Brain microvascular endothelial cell (primary cell): ENCODE data around the gene NCOA5.

Experiments
- DNase-seq: peaks from one replicate; pipeline ENCODE4 v3.0.0-alpha.2; 2020
- H3K27ac ChIP-seq: fragments of 250-450 bp; sonication (Bioruptor Pico); 2 replicates; pipeline ENCODE4 v1.5.1; 2020; ENCODE audit warnings: mild to moderate bottlenecking, moderate library complexity
- H3K27me3 ChIP-seq: fragments of 250-450 bp; sonication (Bioruptor Pico); replicated peaks from 2 replicates; pipeline ENCODE4 v1.5.1; 2020; ENCODE audit warnings: mild to moderate bottlenecking
- H3K36me3 ChIP-seq: fragments of 250-450 bp; sonication (Bioruptor Pico); replicated peaks from 2 replicates; pipeline ENCODE4 v1.5.1; 2020; ENCODE audit warnings: mild to moderate bottlenecking
- H3K4me3 ChIP-seq: 2 replicates; pipeline ENCODE4 v1.5.1; 2011; ENCODE audit warnings: low read depth, mild to moderate bottlenecking, control low read depth, low read length, moderate library complexity
- in situ Hi-C: cut with HindIII; loops from 2 replicates; pipeline ENCODE4 v1.10.0; 2017; ENCODE audit warnings: low sequenced_read_pairs, low pct_ligation_motif_present
- TF ChIP-seq, protein P1 (sequence below): IDR thresholded peaks from 2 replicates; pipeline ENCODE4 v1.5.1; 2011; ENCODE audit warnings: low read depth, mild to moderate bottlenecking, moderate library complexity, low read length, control low read depth, inconsistent platforms; ENCODE audit errors: missing control alignments

Gene NCOA5

DNA sequence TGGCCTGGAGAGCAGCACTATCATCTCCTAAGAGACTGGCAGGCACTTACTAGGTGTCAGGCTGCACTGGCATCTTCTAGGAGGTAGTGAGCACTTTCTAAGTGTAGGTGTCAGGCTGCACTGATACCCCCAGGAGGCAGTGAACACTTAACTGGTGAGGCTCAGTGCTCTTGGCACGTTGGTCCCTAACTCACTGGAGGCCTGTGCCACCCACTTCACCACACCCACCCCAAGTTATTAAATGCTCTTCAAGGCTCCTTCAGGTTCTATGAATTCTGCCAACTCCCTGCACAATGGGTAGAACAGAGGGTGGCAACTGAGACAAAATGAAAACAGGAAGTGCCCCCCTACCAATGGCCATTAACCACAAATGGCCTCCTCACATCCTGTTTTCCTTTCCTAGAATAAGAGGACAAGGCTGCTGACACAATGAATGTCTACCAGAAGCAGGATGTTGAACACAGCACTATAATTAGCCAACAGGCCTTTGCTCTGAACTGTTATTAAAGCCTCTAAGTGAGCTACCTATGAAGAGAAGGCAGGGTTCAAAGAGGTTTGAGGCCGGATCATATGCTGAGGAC is 29.4 kb downstream of the NCOA5 start:
- no peak for DNase-seq
- TF ChIP-seq, protein P1, sequence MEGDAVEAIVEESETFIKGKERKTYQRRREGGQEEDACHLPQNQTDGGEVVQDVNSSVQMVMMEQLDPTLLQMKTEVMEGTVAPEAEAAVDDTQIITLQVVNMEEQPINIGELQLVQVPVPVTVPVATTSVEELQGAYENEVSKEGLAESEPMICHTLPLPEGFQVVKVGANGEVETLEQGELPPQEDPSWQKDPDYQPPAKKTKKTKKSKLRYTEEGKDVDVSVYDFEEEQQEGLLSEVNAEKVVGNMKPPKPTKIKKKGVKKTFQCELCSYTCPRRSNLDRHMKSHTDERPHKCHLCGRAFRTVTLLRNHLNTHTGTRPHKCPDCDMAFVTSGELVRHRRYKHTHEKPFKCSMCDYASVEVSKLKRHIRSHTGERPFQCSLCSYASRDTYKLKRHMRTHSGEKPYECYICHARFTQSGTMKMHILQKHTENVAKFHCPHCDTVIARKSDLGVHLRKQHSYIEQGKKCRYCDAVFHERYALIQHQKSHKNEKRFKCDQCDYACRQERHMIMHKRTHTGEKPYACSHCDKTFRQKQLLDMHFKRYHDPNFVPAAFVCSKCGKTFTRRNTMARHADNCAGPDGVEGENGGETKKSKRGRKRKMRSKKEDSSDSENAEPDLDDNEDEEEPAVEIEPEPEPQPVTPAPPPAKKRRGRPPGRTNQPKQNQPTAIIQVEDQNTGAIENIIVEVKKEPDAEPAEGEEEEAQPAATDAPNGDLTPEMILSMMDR: no peak
- in situ Hi-C loops: no loop called here

GRCh38 chr20:46058599-46059281 is 31.0 kb downstream of the NCOA5 start:
- in situ Hi-C loops: no loop called here
- Histone ChIP-seq H3K4me3 (peak overlapping the region; percentile 39), H3K27ac (no peak overlapping the region), H3K36me3 (peaks cover 24% of the 10 kb centered on the region), H3K27me3 (peaks cover 11% of the 10 kb centered on the region)
- DNase-seq: no peak
- TF ChIP-seq, protein P1: no peak

More for the DNA sequence above, 29.4 kb downstream of the NCOA5 start:
- H3K4me3 ChIP-seq: no peak overlapping the region
- no peak overlapping the region for H3K27ac ChIP-seq
- H3K27me3 ChIP-seq: peaks cover 11% of the 10 kb centered on the region
- peaks cover 40% of the 10 kb centered on the region for H3K36me3 ChIP-seq

GRCh38 chr20:46057856-46058598 is 31.7 kb downstream of the NCOA5 start:
- TF ChIP-seq, protein P1: peak; percentile 66
- in situ Hi-C loops: no loop called here
- peak; percentile 34 for DNase-seq
- H3K4me3 ChIP-seq: peak overlapping the region; percentile 39
- H3K36me3 ChIP-seq: peaks cover 21% of the 10 kb centered on the region
- no peak overlapping the region for H3K27ac ChIP-seq
- H3K27me3 ChIP-seq: peaks cover 11% of the 10 kb centered on the region

GRCh38 chr20:46056970-46057855 is 32.5 kb downstream of the NCOA5 start:
- Histone ChIP-seq H3K27me3 (peaks cover 11% of the 10 kb centered on the region), H3K4me3 (no peak overlapping the region), H3K36me3 (peaks cover 13% of the 10 kb centered on the region), H3K27ac (no peak overlapping the region)
- in situ Hi-C loops: no loop called here
- no peak for DNase-seq
- TF ChIP-seq, protein P1: no peak

DNA sequence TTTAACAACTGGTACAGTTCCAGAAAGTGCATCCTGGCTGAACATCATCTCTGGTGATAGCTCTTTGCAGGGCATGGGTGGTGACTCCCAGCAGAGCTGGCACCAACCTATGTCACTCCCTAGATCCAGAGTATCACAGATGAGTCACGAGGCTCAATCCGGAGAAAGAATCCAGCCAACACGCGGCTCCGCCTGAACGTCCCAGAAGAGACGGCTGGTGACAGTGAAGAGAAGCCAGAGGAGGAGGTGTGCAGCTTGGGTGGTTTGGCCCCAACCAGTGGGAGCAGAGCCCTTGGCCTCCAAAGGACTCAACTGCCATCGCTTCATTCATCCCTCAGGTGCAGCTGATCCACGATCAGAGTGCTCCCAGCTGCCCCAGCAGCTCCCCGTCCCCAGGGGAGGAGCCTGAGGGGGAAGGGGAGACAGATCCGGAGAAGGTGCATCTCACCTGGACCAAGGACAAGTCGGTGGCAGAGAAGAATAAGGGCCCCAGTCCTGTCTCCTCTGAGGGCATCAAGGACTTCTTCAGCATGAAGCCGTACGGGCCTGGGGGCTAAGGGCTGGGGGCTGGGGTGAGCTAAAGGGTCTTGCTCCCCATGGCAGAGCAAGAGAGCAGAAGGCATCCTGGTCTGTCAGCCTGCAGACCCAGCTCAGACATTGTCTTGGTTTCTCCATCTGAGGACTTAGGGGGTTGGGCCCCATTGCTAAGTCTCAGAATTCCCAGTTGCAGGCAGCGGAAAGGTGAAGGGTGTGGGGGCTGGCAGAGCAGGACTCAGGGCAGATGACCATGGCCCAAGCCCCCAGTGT is 33.5 kb downstream of the NCOA5 start:
- TF ChIP-seq, protein P1: no peak
- in situ Hi-C loops: no loop called here
- no peak overlapping the region for H3K4me3 ChIP-seq
- DNase-seq: no peak
- H3K27me3 ChIP-seq: peaks cover 11% of the 10 kb centered on the region
- H3K27ac ChIP-seq: no peak overlapping the region
- H3K36me3 ChIP-seq: peaks cover 3% of the 10 kb centered on the region
